Osteocyte (in vitro differentiated cells): ENCODE measurements around the gene TBCD. TPM values are rescaled to one million over a fixed set of nuclear protein-coding genes. Genes with fewer than 3 reads are reported as not detected.
A peak's percentile ranks its signal among the peaks of the same experiment; 100 is the strongest.

ENCODE experiments used
- DNase-seq: peaks from one replicate; pipeline ENCODE4 v3.0.0; 2021; ENCODE audit warnings: mixed read lengths; ENCODE audit not compliant: unreplicated experiment; ENCODE audit errors: extremely low spot score
- H3K27ac Mint-ChIP-seq: one replicate; pipeline ENCODE4 v1.8.0; 2021; ENCODE audit warnings: mild to moderate bottlenecking, mixed read lengths; ENCODE audit not compliant: unreplicated experiment
- H3K27me3 Mint-ChIP-seq: one replicate; pipeline ENCODE4 v1.8.0; 2021; ENCODE audit warnings: mixed read lengths; ENCODE audit not compliant: unreplicated experiment
- H3K36me3 Mint-ChIP-seq: one replicate; pipeline ENCODE4 v1.8.0; 2021; ENCODE audit warnings: mixed read lengths; ENCODE audit not compliant: unreplicated experiment
- H3K4me1 Mint-ChIP-seq: one replicate; pipeline ENCODE4 v1.8.0; 2021; ENCODE audit warnings: mixed read lengths; ENCODE audit not compliant: unreplicated experiment
- H3K4me3 Mint-ChIP-seq: one replicate; pipeline ENCODE4 v1.8.0; 2021; ENCODE audit warnings: mild to moderate bottlenecking, moderate library complexity, mixed read lengths; ENCODE audit not compliant: unreplicated experiment
- H3K9me3 Mint-ChIP-seq: one replicate; pipeline ENCODE4 v1.8.0; 2021; ENCODE audit warnings: mixed read lengths; ENCODE audit not compliant: unreplicated experiment
- total RNA-seq: library from RNA; stranded (reverse); gene quantifications from 2 replicates; pipeline ENCODE4 v1.2.1, GENCODE V29; 2021
- TF ChIP-seq, protein P1 (sequence below): fragments of 200-600 bp; sonication (generic); IDR thresholded peaks from 2 replicates; pipeline ENCODE4 v1.5.0; 2021; ENCODE audit warnings: antibody characterized with exemption, mild to moderate bottlenecking, moderate library complexity

The TBCD gene
- total RNA-seq, 1 donor from 2014 or later, result 74.0 TPM

DNA sequence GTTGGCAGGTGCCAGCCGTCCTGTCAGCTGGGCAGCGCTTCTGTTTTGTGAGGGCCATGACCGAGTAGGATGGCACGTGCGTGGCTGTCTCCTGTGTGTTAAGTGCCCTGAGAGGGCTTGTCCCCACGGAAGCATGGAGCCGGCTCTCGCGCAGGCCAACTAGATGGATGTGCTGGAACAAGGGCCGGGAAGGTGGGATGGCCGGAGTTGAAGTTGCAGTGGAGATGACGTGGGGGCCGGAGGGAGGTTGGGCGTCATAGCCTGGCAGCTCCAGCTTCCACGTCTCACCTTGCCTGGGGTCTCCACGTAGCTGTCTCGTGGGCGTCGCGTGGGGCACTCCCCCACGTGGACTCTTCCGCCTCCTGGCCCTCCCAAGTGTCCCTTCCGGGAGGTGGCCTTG lies 27.7 kb downstream of the TBCD start:
- TF ChIP-seq, protein P1, sequence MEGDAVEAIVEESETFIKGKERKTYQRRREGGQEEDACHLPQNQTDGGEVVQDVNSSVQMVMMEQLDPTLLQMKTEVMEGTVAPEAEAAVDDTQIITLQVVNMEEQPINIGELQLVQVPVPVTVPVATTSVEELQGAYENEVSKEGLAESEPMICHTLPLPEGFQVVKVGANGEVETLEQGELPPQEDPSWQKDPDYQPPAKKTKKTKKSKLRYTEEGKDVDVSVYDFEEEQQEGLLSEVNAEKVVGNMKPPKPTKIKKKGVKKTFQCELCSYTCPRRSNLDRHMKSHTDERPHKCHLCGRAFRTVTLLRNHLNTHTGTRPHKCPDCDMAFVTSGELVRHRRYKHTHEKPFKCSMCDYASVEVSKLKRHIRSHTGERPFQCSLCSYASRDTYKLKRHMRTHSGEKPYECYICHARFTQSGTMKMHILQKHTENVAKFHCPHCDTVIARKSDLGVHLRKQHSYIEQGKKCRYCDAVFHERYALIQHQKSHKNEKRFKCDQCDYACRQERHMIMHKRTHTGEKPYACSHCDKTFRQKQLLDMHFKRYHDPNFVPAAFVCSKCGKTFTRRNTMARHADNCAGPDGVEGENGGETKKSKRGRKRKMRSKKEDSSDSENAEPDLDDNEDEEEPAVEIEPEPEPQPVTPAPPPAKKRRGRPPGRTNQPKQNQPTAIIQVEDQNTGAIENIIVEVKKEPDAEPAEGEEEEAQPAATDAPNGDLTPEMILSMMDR, result no peak
- DNase-seq, result no peak
- peaks cover 4% of the 10 kb centered on the region for H3K36me3 Mint-ChIP-seq
- H3K4me3 Mint-ChIP-seq, result no peak overlapping the region
- H3K27ac Mint-ChIP-seq, result no peak overlapping the region
- peaks cover 6% of the 10 kb centered on the region for H3K4me1 Mint-ChIP-seq
- no peaks in the 10 kb centered on the region for H3K27me3 Mint-ChIP-seq
- H3K9me3 Mint-ChIP-seq, result no peaks in the 10 kb centered on the region

DNA sequence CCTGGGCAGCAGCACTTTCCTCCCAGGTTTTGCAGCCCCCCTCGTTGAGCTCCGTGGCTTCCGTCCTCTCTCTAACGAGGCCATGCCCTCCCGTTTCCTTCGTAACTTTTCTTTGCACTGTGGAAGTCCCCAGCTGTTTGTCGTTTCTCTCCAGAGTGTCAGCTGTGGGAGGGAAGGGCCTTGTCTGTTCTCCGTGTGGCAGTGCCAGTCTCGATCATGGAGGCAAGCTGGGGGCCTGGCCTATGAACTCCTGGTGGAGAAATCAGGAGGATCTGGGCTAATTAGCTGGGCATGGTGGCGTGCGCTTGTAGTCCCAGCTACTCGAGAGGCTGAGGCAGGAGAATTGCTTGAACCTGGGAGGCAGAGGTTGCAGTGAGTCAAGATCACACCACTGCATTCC lies 28.3 kb downstream of the TBCD start:
- no peak for DNase-seq
- H3K36me3 Mint-ChIP-seq, result peaks cover 4% of the 10 kb centered on the region
- no peaks in the 10 kb centered on the region for H3K9me3 Mint-ChIP-seq
- no peak overlapping the region for H3K4me3 Mint-ChIP-seq
- TF ChIP-seq, protein P1, result no peak
- H3K27me3 Mint-ChIP-seq, result no peaks in the 10 kb centered on the region
- H3K4me1 Mint-ChIP-seq, result peaks cover 4% of the 10 kb centered on the region
- no peak overlapping the region for H3K27ac Mint-ChIP-seq

DNA sequence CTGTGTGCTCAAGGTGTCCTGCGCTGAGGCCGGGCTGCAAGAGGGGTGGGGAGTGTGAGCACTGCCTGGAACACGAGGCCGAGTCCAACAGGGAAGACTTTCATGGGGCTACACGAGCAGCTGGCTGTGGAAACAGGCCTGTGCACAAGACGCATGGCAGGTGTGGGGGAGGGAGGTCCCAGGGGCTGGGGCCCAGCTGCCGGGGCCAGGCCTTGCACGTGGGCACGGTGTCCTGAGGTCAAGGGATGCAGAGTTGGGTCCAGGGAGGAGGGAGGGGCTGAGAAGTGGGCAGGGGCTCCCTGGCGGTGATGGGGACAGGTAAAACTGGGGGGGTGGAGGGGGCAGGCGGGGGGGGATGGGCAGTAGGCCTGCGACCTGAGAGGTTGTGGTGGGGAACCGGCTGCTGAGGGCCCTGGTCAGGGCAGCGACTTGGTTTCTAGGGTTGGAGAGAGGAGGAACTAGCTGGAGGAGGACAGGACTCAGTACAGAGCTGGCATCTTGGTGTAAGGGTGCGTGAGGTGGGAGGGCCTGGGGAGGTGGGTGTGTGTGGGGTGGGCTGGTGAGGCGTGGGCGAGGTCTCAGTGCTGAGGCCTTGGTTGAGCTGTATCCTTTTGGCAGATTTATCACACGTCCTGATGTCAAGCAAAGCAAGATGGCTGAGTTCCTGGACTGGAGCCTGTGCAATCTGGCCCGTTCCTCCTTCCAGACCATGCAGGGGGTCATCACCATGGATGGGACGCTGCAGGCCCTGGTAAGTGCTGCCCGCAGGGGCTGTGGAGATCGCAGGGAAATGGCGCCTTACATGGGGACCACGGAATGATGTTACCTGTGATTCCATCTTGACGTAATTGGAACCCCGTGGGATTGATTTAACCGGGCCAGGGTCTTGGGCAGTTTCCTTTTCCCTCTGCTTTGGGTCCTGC lies 29.4 kb downstream of the TBCD start:
- peaks cover 4% of the 10 kb centered on the region for H3K4me1 Mint-ChIP-seq
- no peak overlapping the region for H3K4me3 Mint-ChIP-seq
- H3K9me3 Mint-ChIP-seq, result no peaks in the 10 kb centered on the region
- TF ChIP-seq, protein P1, result no peak
- peaks cover 7% of the 10 kb centered on the region for H3K36me3 Mint-ChIP-seq
- no peak for DNase-seq
- H3K27me3 Mint-ChIP-seq, result no peaks in the 10 kb centered on the region
- no peak overlapping the region for H3K27ac Mint-ChIP-seq

DNA sequence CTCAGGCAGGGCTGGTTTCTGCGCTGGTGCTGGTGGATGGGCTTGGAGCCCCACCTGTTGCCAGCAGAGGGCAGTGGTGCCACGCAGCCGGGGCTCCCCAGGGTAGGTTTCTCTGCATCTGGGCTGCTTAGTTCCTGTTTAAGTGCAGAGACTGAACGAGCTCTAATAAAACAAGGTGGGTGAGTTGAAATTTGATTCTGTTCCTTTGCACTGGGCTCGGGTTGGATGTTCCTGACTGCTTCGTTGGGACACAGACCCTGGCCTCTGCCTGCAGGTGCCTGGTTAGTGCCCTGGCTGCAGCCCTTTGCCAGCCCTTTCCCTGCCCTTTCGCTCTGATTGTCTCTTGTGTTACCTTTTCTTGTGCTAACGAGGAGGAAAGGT lies 30.0 kb downstream of the TBCD start:
- peak; percentile 95 for DNase-seq
- no peak overlapping the region for H3K27ac Mint-ChIP-seq
- no peak overlapping the region for H3K4me3 Mint-ChIP-seq
- no peaks in the 10 kb centered on the region for H3K9me3 Mint-ChIP-seq
- H3K36me3 Mint-ChIP-seq, result peaks cover 7% of the 10 kb centered on the region
- TF ChIP-seq, protein P1, result peak; percentile 98
- no peaks in the 10 kb centered on the region for H3K27me3 Mint-ChIP-seq
- H3K4me1 Mint-ChIP-seq, result peaks cover 4% of the 10 kb centered on the region

DNA sequence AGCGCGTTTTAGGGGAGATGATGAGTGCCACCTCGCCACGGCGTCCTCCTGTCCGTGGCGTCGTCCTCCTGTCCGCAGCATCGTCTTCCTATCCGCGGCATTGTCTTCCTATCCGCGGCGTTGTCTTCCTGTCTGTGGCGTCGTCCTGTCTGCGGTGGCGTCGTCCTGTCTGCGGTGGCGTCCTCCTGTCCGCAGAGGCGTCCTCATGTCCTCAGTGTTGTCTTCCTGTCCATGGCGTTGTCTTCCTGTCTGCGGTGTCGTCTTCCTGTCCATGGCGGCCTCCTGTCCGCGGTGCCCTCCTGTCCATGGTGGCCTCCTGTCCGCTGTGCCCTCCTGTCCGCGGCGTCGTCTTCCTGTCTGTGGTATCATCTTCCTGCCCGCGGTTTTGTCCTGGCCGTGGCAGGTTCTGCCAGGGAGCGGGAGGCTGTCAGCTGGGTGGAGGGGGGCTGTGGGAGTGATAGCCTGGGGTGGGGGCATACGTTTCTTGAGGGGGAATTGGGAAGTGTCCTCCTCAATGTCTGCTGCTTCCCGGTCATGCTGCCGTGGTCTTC lies 30.9 kb downstream of the TBCD start:
- Mint-ChIP-seq H3K9me3 (no peaks in the 10 kb centered on the region), H3K27me3 (no peaks in the 10 kb centered on the region), H3K4me3 (no peak overlapping the region), H3K4me1 (peaks cover 4% of the 10 kb centered on the region), H3K36me3 (peaks cover 3% of the 10 kb centered on the region), H3K27ac (no peak overlapping the region)
- DNase-seq, result no peak
- TF ChIP-seq, protein P1, result no peak
